Pancreas (tissue), 10 donors: ENCODE measurements around the gene KIAA1549. TPM values are rescaled to one million over a fixed set of nuclear protein-coding genes. Genes with fewer than 3 reads are reported as not detected.

Experiments
- ATAC-seq, 4 donors: fragments of 200-7000 bp; cut with Tn5 transposase; one replicate each; pipeline versions ENCODE4 v1.8.0 to v1.9.1; 2020; ENCODE audit warnings: mild to moderate bottlenecking in 4 of 4, moderate library complexity in 4 of 4
- DNase-seq, 6 donors: peaks; one replicate each; pipeline ENCODE4 v3.0.0-alpha.2; 2020
- FAIRE-seq: peaks from 2 replicates; lab custom pipeline; 2012; peaks lifted over from hg19 to GRCh38; lab: Jason Lieb, UNC
- H3K27ac ChIP-seq, 4 donors: fragments of 200-600 bp; sonication (generic); 1 replicate in 3 of 4; 2 replicates in 1 of 4; pipeline versions ENCODE4 v1.5.0 to v1.8.0; 2020
- H3K27me3 ChIP-seq, 4 donors: fragments of 200-600 bp; one replicate each; pipeline ENCODE4 v1.8.0; 2021
- H3K36me3 ChIP-seq, 3 donors: fragments of 200-600 bp; sonication (generic) in 1 of 3; one replicate each; pipeline versions ENCODE4 v1.5.0 to v1.8.0; 2020 to 2021
- H3K4me1 ChIP-seq, 3 donors: fragments of 200-600 bp; one replicate each; pipeline ENCODE4 v1.8.0; 2021
- H3K4me3 ChIP-seq, 4 donors: fragments of 200-600 bp; sonication (generic) in 2 of 4; one replicate each; pipeline versions ENCODE4 v1.5.0 to v1.8.0; 2020 to 2021
- H3K9me3 ChIP-seq, 4 donors: fragments of 200-600 bp; one replicate each; pipeline ENCODE4 v1.8.0; 2021
- CTCF ChIP-seq, 4 donors: fragments of 200-600 bp; sonication (generic) in 3 of 4; IDR thresholded peaks; one replicate each; pipeline versions ENCODE4 v1.5.0 to v1.8.0; 2021; ENCODE audit warnings: antibody characterized with exemption in 4 of 4
- WGBS, 2 donors: extraction: QIAGEN DNeasy Blood & Tissue Kit; methylation state at CpG; one replicate each; pipeline ENCODE4 v1.1.7; 2013; 5-methylcytosine and 5-hydroxymethylcytosine counted together
- intact Hi-C, 3 donors: fragments of 100-400 bp; cut with DNase I; formaldehyde crosslinking; loops; one replicate each; pipeline versions ENCODE4 v1.11.1 to v1.14.2; 2022
- polyA plus RNA-seq, 2 donors: library from polyadenylated mRNA; stranded (reverse); fragments of 200-250 nt; gene quantifications; one replicate each; pipeline ENCODE4 v1.2.3, GENCODE V29; 2013
- total RNA-seq, 6 donors: library from RNA; stranded (reverse); fragmentation: NEBNext Ultra II Directional in 4 of 6; extraction: Animal tissue kit (Norgen Biotek cat#: 25700) in 4 of 6; gene quantifications; one replicate each; pipeline versions ENCODE4 v1.2.1 to v1.2.4, GENCODE V29; 2021 to 2023
- donor health status: healthy with polysubstance abuse.
- donor health status: DM: no; HTN: no; CAD: no; lungs with moderate emphysema.
- donor health status: DM: no; HTN: no; CAD: no.
- donor health status: control.
- donor health status: control.
- donor health status: Bipolar disorder and iron deficiency.
- donor health status: DM: yes; HTN: yes; CAD: no.
- donor health status: DM: no; HTN: no; CAD: no.
- donor health status: DM: no; HTN: no; CAD: no.
- donor health status: DM: yes; HTN: yes; CAD: no.

The KIAA1549 gene
- total and polyA plus RNA-seq, 8 donors: 1.9 to 8.0 (median 7.0) TPM

DNA sequence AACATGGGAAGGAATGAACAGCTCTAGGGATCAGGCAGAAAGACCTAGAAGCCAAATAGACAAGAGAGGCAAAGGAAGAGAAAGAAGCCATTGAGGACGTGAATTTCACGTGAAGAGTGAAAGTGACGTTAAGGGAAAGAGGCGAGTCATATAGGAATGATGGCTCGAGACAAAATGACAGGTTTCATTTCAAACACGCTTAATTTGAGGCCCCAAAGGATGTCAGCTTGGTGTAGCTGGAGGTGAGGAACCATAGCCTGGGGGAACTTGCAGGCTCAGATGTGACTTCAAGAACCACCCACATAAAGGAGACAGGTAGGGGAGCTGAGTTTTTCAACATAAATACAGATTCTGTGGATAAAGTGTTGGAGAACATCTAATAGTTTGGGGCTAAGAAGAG lies 98.9 kb downstream of the KIAA1549 start:
- Histone ChIP-seq H3K4me3 (no peak overlapping the region), H3K27me3 (no peaks in the 10 kb centered on the region), H3K36me3 (peaks cover 0 to 24% (median 4%) of the 10 kb centered on the region in 3 donors), H3K27ac (no peak overlapping the region), H3K4me1 (no peaks in the 10 kb centered on the region), H3K9me3 (no peaks in the 10 kb centered on the region)
- FAIRE-seq (no peak), ATAC-seq (no peak), DNase-seq (no peak)
- 93 to 97% methylated on average over 6 of the region's 6 CpGs for WGBS, 2 donors
- no peak for TF ChIP-seq CTCF (IDR thresholded peaks at IDR 0.05)
- intact Hi-C loops: loop anchor here in 2 of 3 donors (10.0 kb wide), 2 partner anchors 103 to 193 kb away; partner anchors contain the start of gene KIAA1549 (in 2 of the 2)

- DNase-seq: no peak
- no peaks in the 10 kb centered on the region for H3K27me3 ChIP-seq
- peaks cover 0 to 24% (median 4%) of the 10 kb centered on the region in 3 donors for H3K36me3 ChIP-seq
- no peak for FAIRE-seq
- no peaks in the 10 kb centered on the region for H3K4me1 ChIP-seq
- no peak for TF ChIP-seq CTCF (IDR thresholded peaks at IDR 0.05)
- ATAC-seq: no peak
- WGBS, 2 donors: 71 to 74% methylated on average over 6 of the region's 6 CpGs
- H3K4me3 ChIP-seq: no peak overlapping the region
- H3K9me3 ChIP-seq: no peaks in the 10 kb centered on the region
- H3K27ac ChIP-seq: no peak overlapping the region
- intact Hi-C loops: loop anchor here in 2 of 3 donors (10.0 kb wide), 2 partner anchors 103 to 193 kb away; partner anchors contain the start of gene KIAA1549 (in 2 of the 2)
Observed at GRCh38 chr7:138881579-138882188, 99.5 kb downstream of the KIAA1549 start.

DNA sequence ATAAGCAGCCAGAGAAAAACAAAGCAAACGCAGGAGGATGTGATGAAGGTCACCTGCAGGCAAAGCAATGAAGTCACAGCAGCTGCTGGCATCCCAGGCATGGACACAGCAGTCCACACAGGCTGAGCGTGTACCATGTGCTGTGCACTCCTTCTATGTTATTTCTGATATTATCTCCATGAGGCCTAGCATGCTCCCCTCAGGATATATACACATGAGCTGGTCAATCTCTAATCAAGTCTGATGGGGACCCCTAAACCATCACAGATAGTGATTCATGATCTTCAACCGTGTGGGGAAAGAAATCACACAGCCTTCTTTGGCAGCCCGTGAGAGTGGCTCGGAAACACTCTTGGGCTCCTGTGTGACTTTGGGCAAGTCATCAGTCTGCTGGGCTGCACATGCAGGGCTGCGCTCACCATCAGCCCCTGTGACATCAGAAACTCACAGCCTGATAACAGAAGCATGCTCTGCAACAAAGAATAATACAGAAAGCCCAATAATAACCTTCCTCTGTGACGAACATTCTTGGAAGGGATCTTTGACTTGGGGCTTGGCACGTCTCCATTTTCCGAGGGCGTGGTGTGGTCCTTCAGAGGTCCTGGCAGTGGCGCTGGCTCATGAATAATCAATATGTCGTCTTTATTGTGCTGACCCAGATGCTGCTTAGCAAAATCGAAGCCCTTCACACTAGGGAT lies 100.2 kb downstream of the KIAA1549 start:
- intact Hi-C loops: loop anchor here in 2 of 3 donors (10.0 kb wide), 2 partner anchors 104 to 194 kb away; partner anchors contain the start of gene KIAA1549 (in 2 of the 2)
- Histone ChIP-seq H3K4me1 (no peaks in the 10 kb centered on the region), H3K27ac (no peak overlapping the region), H3K36me3 (peaks cover 0 to 24% (median 4%) of the 10 kb centered on the region in 3 donors), H3K4me3 (no peak overlapping the region), H3K9me3 (no peaks in the 10 kb centered on the region), H3K27me3 (no peaks in the 10 kb centered on the region)
- no peak for FAIRE-seq
- TF ChIP-seq CTCF (IDR thresholded peaks at IDR 0.05): no peak
- WGBS, 2 donors: 72 to 77% methylated on average over 13 of the region's 13 CpGs
- no peak for ATAC-seq
- DNase-seq: no peak

DNA sequence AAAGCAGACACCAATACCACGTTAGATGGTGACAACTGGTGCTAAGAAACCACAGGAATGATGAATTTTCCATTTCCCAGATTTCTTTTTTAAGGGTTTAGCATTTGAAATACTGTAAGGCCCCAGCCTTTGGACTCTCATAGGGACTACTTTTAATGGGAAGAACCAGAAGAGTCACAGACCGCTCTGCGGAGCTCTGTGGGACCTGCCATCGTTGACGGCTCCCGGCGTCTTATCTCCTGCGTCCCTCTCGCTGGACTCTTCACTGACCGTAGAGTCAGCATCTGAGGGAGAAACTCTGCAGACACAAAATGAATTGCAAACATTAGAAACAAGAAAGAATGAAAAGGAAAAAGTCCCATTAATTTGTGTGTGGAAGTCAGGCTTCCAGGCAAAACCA lies 101.8 kb downstream of the KIAA1549 start:
- H3K9me3 ChIP-seq: no peaks in the 10 kb centered on the region
- intact Hi-C loops: no loop called here
- no peaks in the 10 kb centered on the region for H3K27me3 ChIP-seq
- ATAC-seq (no peak), FAIRE-seq (no peak), DNase-seq (no peak)
- H3K4me3 ChIP-seq: no peak overlapping the region
- no peak overlapping the region for H3K27ac ChIP-seq
- TF ChIP-seq CTCF (IDR thresholded peaks at IDR 0.05): no peak
- 84 to 88% methylated on average over 10 of the region's 10 CpGs for WGBS, 2 donors
- no peaks in the 10 kb centered on the region for H3K4me1 ChIP-seq
- peaks cover 0 to 24% (median 4%) of the 10 kb centered on the region in 3 donors for H3K36me3 ChIP-seq

- Histone ChIP-seq H3K27me3 (no peaks in the 10 kb centered on the region), H3K27ac (no peak overlapping the region), H3K36me3 (peaks cover 0 to 24% (median 4%) of the 10 kb centered on the region in 3 donors), H3K4me3 (no peak overlapping the region), H3K4me1 (no peaks in the 10 kb centered on the region), H3K9me3 (no peaks in the 10 kb centered on the region)
- ATAC-seq (no peak), DNase-seq (no peak), FAIRE-seq (no peak)
- intact Hi-C loops: no loop called here
- TF ChIP-seq CTCF (IDR thresholded peaks at IDR 0.05): no peak
Observed at GRCh38 chr7:138878856-138879255, 102.3 kb downstream of the KIAA1549 start.
